Kidney (tissue), 14 donors: ENCODE measurements around the gene LORICRIN. TPM values are rescaled to one million over a fixed set of nuclear protein-coding genes. Genes with fewer than 3 reads are reported as not detected.

ENCODE experiments used
- DNase-seq, 5 donors: peaks; one replicate each; pipeline ENCODE4 v3.0.0-alpha.2; 2013 to 2020
- FAIRE-seq: peaks from 2 replicates; lab custom pipeline; 2012; peaks lifted over from hg19 to GRCh38; lab: Jason Lieb, UNC
- H3K27ac ChIP-seq, 2 donors: one replicate each; pipeline ENCODE4 v1.7.0; 2013; ENCODE audit warnings: low read depth in 2 of 2, low read length in 2 of 2, inconsistent platforms in 1 of 2
- H3K27me3 ChIP-seq: one replicate; pipeline ENCODE4 v1.7.1; 2013; ENCODE audit warnings: low read length, inconsistent platforms; ENCODE audit not compliant: control insufficient read depth, insufficient read depth
- H3K36me3 ChIP-seq, 3 donors: one replicate each; pipeline versions ENCODE4 v1.7.0 to v1.7.1; 2013; ENCODE audit warnings: low read length in 3 of 3, control low read depth in 1 of 3, inconsistent platforms in 1 of 3; ENCODE audit not compliant: insufficient read depth in 3 of 3, control insufficient read depth in 2 of 3
- H3K4me1 ChIP-seq, 3 donors: one replicate each; pipeline versions ENCODE4 v1.7.0 to v1.7.1; 2013; ENCODE audit warnings: low read length in 3 of 3, inconsistent platforms in 1 of 3, low read depth in 1 of 3; ENCODE audit not compliant: control insufficient read depth in 2 of 3, insufficient read depth in 2 of 3
- H3K4me3 ChIP-seq, 3 donors: one replicate each; pipeline versions ENCODE4 v1.7.0 to v1.8.1; 2013; ENCODE audit warnings: low read length in 3 of 3, control low read depth in 1 of 3, inconsistent platforms in 1 of 3
- H3K9ac ChIP-seq, 3 donors: one replicate each; pipeline versions ENCODE4 v1.7.0 to v1.7.1; 2013; ENCODE audit warnings: low read length in 3 of 3, control low read depth in 1 of 3, inconsistent platforms in 1 of 3
- H3K9me3 ChIP-seq, 3 donors: one replicate each; pipeline versions ENCODE4 v1.7.0 to v1.7.1; 2013; ENCODE audit warnings: low read length in 3 of 3, control low read depth in 1 of 3, inconsistent platforms in 1 of 3; ENCODE audit not compliant: control insufficient read depth in 2 of 3, insufficient read depth in 1 of 3
- intact Hi-C: fragments of 100-400 bp; cut with DNase I; formaldehyde crosslinking; loops from one replicate; pipeline ENCODE4 v1.11.1; 2022
- polyA plus RNA-seq: library from polyadenylated mRNA; stranded (reverse); fragments of 350-450 nt; fragmentation: Illumina TruSeq; extraction: RNeasy Lipid Tissue Mini Kit (QIAGEN cat#74804); gene quantifications from one replicate; pipeline ENCODE4 v1.2.3, GENCODE V29; 2014; ENCODE audit warnings: low read depth, low replicate concordance; ENCODE audit not compliant: insufficient read depth
- total RNA-seq: library from RNA; stranded (reverse); fragmentation: NEBNext Ultra II Directional; extraction: Animal tissue kit (Norgen Biotek cat#: 25700); gene quantifications from one replicate; pipeline ENCODE4 v1.2.1, GENCODE V29; 2021
- TF ChIP-seq, protein P1 (sequence below): IDR thresholded peaks from 3 replicates; pipeline ENCODE4 v1.5.1; 2012; ENCODE audit warnings: mild to moderate bottlenecking, moderate library complexity, borderline replicate concordance; ENCODE audit not compliant: insufficient read depth; ENCODE audit errors: extremely low read depth
- donor health status: control.
- donor health status: control.
- donor health status: control.
- donor health status: control.
- donor health status: control.
- donor health status: DM: yes; HTN: yes; CAD: no.
- donor health status: Normal renal cell carcinoma (clear cell type).

Gene LORICRIN
- total and polyA plus RNA-seq, 2 donors from 2014 or later, result not detected

DNA sequence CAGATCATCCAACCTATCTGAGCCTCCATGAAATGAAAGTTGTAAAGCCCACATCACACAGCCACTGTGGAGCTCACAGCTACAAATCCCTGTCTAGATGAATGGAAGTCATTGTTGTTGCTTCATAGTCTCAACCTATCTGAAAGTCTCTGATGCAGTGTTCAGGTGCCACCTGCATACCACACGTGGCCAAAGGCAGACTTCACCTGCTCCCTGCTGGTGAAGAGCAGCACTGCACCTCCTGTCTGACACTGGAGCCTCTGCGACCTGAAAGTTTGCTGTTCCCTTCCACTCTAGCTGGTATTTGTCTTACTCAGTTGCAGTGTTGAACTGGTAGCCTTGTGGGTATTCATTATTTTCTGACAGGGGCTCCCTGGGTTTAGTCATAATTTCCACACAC, 18.4 kb downstream of the LORICRIN start:
- Histone ChIP-seq H3K27me3 (no peaks in the 10 kb centered on the region), H3K9me3 (no peaks in the 10 kb centered on the region), H3K4me1 (no peaks in the 10 kb centered on the region), H3K4me3 (no peak overlapping the region), H3K9ac (no peak overlapping the region), H3K36me3 (no peaks in the 10 kb centered on the region), H3K27ac (no peak overlapping the region)
- DNase-seq, result peak in 1 of 5 donors; percentile 17
- intact Hi-C loops, result no loop called here
- TF ChIP-seq, protein P1, sequence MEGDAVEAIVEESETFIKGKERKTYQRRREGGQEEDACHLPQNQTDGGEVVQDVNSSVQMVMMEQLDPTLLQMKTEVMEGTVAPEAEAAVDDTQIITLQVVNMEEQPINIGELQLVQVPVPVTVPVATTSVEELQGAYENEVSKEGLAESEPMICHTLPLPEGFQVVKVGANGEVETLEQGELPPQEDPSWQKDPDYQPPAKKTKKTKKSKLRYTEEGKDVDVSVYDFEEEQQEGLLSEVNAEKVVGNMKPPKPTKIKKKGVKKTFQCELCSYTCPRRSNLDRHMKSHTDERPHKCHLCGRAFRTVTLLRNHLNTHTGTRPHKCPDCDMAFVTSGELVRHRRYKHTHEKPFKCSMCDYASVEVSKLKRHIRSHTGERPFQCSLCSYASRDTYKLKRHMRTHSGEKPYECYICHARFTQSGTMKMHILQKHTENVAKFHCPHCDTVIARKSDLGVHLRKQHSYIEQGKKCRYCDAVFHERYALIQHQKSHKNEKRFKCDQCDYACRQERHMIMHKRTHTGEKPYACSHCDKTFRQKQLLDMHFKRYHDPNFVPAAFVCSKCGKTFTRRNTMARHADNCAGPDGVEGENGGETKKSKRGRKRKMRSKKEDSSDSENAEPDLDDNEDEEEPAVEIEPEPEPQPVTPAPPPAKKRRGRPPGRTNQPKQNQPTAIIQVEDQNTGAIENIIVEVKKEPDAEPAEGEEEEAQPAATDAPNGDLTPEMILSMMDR, result peak; percentile 53
- FAIRE-seq, result no peak

DNA sequence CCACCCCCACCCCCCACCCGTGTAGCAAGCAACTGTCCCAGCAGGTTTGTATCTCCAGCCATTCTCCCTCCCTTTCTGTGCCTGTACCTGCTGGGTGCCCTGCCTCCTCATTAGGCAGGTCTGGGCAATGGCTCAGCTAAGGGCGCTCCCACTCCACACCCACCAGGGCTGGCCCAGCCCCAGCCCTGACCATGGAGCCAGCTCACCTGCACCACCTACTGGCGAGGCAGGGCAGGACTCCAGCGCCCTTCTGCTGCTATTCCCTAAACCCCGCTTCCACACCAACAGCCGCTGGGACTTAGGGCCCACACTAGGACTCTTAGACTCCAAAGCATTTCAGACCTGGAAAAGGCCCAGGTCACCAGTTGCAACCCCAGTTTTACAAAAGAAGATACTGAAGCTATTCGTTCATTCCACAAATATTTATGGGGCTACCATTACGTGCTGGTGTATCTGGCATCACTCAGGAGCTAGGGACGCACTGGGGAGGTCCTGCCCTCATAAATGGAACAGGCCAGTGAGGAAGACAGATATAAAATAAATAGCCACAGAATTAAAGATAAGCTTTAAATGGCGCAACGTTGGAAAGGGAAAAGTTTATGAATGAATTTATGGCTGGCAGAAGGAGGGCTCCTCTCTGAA, 29.3 kb downstream of the LORICRIN start:
- H3K9me3 ChIP-seq, result no peaks in the 10 kb centered on the region
- H3K4me3 ChIP-seq, result no peak overlapping the region
- no peaks in the 10 kb centered on the region for H3K27me3 ChIP-seq
- FAIRE-seq (no peak), DNase-seq (no peak)
- H3K27ac ChIP-seq, result no peak overlapping the region
- H3K36me3 ChIP-seq, result no peaks in the 10 kb centered on the region
- TF ChIP-seq, protein P1, result no peak
- intact Hi-C loops, result no loop called here
- H3K9ac ChIP-seq, result no peak overlapping the region
- no peaks in the 10 kb centered on the region for H3K4me1 ChIP-seq

DNA sequence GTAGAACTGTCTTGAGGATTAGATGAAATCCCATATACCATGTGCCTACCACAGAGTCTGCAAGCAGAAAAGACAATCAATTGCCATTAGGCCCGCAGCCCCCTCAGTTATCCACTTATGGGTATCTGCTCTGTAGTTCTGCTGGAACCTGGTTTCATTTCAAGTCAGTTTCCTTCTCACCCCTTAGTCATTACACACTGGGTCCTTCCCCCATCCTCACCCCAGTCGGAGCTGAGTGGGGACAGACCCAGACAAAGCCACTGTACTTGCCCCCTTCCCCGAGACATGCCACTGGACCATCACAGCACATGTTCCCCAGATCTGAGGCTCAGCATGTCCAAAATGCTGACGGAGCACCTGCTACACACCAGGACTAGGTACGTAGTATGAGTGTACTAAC, 32.0 kb downstream of the LORICRIN start:
- Histone ChIP-seq H3K36me3 (no peaks in the 10 kb centered on the region), H3K27me3 (no peaks in the 10 kb centered on the region), H3K27ac (no peak overlapping the region), H3K4me3 (no peak overlapping the region), H3K9ac (no peak overlapping the region), H3K4me1 (no peaks in the 10 kb centered on the region), H3K9me3 (no peaks in the 10 kb centered on the region)
- FAIRE-seq (no peak), DNase-seq (no peak)
- TF ChIP-seq, protein P1, result no peak
- intact Hi-C loops, result no loop called here

DNA sequence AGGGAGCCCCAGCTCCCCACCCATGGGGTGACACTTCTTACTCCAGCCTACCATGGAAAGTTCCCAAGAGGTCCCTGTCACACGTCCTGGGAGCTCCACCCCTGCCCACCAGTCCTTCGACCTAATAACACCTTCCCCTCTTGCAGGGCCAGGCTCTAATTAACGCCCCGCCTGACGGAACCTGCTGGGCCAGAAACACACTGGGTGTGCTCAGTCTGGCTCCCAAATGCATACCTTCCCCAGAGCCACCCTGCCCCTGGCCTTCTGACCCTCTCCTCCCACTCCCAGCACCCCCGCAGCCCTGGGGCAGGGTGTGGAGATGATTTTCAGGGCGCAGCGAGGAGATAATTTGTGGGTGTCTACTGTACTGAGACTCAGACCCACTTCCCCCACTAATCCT, 32.7 kb downstream of the LORICRIN start:
- H3K9ac ChIP-seq, result no peak overlapping the region
- no peaks in the 10 kb centered on the region for H3K9me3 ChIP-seq
- no peak for FAIRE-seq
- intact Hi-C loops, result no loop called here
- no peaks in the 10 kb centered on the region for H3K36me3 ChIP-seq
- no peak overlapping the region for H3K4me3 ChIP-seq
- TF ChIP-seq, protein P1, result no peak
- H3K27ac ChIP-seq, result no peak overlapping the region
- H3K4me1 ChIP-seq, result no peaks in the 10 kb centered on the region
- DNase-seq, result no peak
- H3K27me3 ChIP-seq, result no peaks in the 10 kb centered on the region
